A549 treated with Hydrocortisone at 1 μM for 4 hours (cell line): ENCODE measurements around the gene MYNN. TPM values are rescaled to one million over a fixed set of nuclear protein-coding genes. Genes with fewer than 3 reads are reported as not detected.

ENCODE experiments used
- total RNA-seq: library from RNA; stranded (reverse); fragments of 200-300 nt; extraction: Qiagen RNA extraction; gene quantifications from 5 replicates; pipeline ENCODE4 v1.2.3, GENCODE V29; 2022

Gene MYNN
- 8.7 to 10.7 TPM (median 9.5 TPM) in 5 replicates for total RNA-seq

GRCh38 chr3:169772897-169773816 is at the start of gene MYNN:
Gene MYNN (plus strand): TSS chr3:169773396. CDS start chr3:169774296, 900 bp downstream.

GRCh38 chr3:169764882-169765612 is 8.1 kb upstream of the MYNN start, which contains the start of gene TERC:
Gene TERC (minus strand): TSS chr3:169765060.

GRCh38 chr3:169769287-169770181 is 3.7 kb upstream of the MYNN start, which contains the start of gene ACTRT3:
Gene ACTRT3 (minus strand): TSS chr3:169769561. CDS start chr3:169769520, 41 bp downstream.

GRCh38 chr3:169812332-169813235 is 39.4 kb downstream of the MYNN start, which contains the start of the genes LRRC34 and LRRIQ4:
Gene LRRC34 (minus strand): TSS chr3:169812904. CDS start chr3:169812548, 356 bp downstream.
Gene LRRIQ4 (plus strand): TSS chr3:169812870. CDS start chr3:169821922, 9,052 bp downstream.

Other genes starting within 250 kb of the MYNN start
- not detected in 5 replicates for gene MECOM, start 109.7 kb upstream of the MYNN start, total RNA-seq
- 0.91 TPM in 1 of 5 replicates, not detected in the others for gene TERC, start 8.3 kb upstream of the MYNN start, total RNA-seq
- 2.9 to 3.3 TPM (median 3.0 TPM) in 5 replicates for gene ACTRT3, start 3.8 kb upstream of the MYNN start, total RNA-seq
- not detected in 5 replicates for gene LRRIQ4, start 39.5 kb downstream of the MYNN start, total RNA-seq
- not detected in 5 replicates for gene LRRC34, start 39.5 kb downstream of the MYNN start, total RNA-seq
- not detected in 5 replicates for gene LRRC31, start 96.5 kb downstream of the MYNN start, total RNA-seq
- not detected in 5 replicates for gene SAMD7, start 138.2 kb downstream of the MYNN start, total RNA-seq
- 72.7 to 144 TPM (median 83.8 TPM) in 5 replicates for gene SEC62, start 193.4 kb downstream of the MYNN start, total RNA-seq